ENCODE data around the gene OXGR1.

Gene OXGR1

DNA sequence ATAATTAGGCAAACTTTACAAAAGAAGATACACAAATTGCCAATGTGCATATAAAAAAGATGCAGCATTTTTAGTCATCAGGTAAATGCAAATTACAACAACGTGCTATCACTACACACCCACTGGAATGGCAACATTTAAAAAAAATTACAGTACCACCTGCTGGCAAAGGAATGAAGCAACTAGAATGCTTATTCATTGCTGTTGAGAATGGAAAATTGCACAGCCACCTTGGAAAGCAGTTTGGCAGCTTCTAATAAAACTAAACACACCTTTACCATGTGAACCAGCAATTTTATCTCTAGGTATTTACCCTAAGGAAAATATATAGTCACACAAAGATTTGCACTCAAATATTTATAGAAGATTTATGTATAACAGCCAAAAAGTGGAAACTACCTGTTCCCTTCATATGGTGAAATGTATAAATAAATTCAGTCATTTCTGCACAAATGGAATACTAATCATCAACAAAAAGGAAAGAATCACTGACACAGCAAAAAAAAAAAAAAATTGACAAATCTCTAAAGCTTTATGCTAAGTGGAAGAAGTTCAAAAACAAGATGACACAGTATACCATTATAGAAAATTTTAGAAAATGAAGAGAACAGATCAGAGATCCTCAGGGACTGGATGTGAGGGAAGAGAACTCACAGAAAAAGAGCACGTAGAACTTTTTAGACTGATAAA, 30.3 kb downstream of the OXGR1 start:
- no peak for DNase-seq (ENCODE audit: low spot score)

DNA sequence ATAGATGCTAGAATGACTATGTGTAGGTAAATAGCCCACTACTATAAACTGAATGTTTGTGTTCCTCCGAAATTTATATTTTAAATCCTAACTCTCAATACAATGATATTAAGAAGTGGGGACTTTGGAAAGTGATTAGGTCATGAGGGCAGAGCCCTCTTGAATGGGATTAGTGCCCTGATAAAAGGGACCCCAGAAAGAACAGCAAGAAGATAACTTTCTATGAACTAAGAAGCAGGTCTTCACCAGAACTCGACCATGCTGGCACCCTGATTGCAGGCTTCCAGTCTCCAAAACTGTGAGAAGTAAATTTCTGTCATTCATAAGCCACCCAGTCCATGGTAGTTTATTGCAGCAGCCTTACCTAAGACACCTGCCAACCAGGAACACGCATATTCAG, 33.9 kb downstream of the OXGR1 start:
- DNase-seq (ENCODE audit: low spot score): no peak

DNA sequence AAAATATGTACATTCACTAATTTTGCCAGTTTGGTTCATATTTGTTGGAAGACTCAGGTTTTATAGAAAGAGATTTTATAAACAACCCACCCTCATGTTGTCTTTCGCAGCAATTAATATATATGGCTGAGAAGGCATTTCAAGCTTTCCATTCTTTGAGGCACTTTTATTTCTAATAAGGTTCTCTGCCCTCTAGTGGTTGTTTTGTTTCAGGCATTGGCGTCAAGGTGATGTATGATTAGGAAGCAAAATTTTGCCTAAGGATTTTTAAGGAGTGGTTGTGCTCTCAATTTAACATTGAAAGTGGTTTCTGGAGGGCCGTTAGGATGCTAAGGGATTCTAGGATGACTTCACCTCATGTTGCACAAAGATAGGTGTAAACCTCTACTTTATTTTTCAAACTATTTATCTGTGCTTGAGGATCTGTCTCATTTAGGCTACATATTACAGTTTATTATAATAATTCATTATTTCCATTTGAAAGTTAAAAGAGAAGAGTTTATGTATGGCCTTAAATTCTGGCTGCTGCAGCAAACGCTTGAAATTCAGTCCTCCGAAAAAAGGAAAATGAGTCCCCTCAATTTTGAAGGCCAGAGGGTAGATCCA, 35.9 kb downstream of the OXGR1 start:
- DNase-seq (ENCODE audit: low spot score): peak; percentile 2

DNA sequence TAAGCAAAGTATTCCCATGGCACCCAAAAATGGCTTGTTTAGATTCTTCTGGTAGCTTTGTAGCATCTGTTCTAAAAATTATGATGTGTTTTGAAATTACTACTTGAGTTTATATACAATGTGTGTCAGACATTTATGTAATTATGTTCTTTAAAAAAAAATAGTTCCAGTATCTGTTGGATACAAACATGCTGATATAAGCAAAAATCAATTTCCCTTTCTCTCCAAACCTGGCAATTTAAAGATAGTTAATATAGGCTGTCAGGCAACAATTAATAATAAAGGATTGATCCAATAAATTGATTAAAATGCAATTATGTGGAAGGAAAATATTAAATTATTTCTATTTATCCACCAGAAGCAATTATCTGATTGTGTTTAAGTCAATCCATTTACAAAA, 41.7 kb downstream of the OXGR1 start:
- DNase-seq (ENCODE audit: low spot score): no peak

DNA sequence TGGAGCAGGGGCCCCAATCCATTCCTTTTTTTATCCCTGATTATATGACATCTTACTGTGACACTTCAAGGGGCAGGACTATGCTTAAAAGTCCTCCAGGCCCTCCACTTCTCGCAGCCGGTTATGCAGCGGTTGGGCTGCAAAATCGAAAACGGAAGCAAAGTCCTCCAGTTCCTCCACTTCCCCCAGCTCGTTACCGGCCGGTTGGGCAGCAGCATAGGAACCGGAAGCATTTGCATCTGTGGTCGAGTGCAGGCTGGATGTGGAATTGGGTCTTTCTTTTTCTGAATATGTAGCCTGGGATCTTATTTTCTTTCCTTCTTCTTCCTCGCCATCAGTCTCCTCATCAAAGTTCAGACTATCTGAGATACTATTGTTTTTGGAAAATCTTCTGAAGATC, 46.1 kb downstream of the OXGR1 start:
- DNase-seq (ENCODE audit: low spot score): no peak

DNA sequence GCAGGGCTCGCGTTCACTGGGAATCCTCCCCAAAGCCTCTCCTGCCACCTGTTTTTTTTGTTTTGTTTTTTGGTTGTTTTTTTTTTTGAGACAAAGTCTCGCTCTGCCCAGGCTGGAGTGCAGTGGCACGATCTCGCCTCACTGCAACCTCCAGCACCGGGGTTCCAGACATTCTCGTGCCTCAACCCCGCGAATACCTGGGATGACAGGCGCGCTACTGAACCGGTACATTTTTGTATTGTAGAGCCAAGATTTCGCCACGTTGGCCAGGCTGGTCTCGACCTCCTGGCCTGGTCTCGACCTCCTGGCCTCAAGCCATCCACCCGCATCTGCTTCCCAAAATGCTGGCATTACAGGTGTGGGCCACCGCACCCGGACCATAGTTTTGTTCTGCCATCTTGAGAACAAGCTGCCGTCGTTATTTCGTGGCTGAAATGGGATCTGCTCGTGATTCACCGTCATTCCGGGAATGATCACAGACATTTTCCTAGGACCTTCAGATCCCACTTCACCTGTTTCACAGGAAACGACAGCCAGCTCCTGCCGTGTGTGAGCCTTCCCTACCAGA, 46.8 kb downstream of the OXGR1 start:
- DNase-seq (ENCODE audit: low spot score): no peak

DNA sequence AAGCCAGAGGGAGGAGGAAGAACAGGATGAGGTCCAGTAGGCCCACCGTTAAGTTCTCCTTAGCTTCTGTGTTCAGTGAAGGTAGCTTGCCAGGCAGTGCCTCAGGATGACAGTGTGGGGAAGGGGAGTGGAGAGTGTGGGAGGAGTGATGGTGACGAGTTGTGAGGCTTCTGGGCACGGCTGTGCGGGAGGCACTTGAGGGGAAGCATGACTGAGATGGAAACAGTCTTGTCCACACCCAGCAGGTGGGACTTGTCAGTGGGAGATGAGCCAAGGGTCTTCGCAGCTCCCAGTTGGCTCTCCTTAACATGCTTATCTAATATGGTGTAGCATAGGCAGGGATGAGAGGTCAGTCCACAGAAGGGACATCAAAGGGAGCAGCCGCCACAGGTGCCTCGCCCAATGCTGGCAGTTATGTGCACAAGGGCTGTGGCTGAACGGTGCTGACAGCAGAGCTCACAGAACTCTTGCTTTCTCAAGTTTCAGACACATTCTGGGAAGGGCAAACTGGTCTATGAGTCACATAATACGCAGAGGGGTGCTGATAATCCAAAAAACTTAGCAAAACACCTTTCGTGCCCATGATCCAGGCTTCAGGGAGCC, 47.5 kb downstream of the OXGR1 start:
- DNase-seq (ENCODE audit: low spot score): no peak

DNA sequence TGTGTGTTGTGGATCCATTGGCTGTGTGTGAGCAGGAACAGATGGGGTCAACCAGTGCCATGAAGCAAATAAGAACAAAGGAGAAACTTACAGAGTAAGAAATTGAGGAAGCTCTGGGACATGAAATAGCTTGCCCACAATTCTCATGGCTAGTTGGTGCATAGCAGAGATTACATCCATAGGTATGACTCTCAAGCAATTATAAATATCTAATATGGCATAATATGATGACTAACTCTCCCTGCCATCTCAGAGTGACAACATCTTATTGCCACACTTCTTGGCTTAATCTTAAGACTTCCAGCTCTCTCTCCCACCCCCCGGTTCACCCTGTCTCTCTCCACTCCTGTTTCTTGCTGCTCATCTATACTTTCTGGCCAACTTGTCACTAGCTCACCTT, 53.3 kb downstream of the OXGR1 start:
- no peak for DNase-seq (ENCODE audit: low spot score)

DNA sequence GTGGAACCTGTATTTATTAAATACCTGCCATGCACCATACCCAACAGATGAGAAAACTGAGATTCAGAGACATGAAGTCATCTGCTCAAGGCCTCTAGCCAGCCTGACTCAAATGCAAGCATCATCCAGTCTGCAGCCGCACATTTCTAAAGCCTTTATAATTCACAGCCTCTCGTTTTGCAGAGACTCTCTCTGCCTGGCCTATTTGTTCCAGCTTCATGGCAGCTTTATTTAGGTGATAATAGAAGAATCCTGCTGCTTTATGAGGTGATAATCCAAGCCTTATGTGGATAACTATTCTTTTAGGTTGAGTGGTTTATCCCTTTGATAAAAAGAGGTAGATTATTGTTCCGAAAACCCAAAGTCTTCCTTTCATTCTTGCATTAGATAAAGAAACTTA, 58.4 kb downstream of the OXGR1 start:
- DNase-seq (ENCODE audit: low spot score): no peak

All from HuH-7 (cell line).